ENCODE measurements around the gene CTRB1.
"Not testable (repeated sequence)": the region's sequence is repeated elsewhere in the genome, so short reads cannot be mapped to it uniquely, and the experiment has no call there.

The CTRB1 gene

DNA sequence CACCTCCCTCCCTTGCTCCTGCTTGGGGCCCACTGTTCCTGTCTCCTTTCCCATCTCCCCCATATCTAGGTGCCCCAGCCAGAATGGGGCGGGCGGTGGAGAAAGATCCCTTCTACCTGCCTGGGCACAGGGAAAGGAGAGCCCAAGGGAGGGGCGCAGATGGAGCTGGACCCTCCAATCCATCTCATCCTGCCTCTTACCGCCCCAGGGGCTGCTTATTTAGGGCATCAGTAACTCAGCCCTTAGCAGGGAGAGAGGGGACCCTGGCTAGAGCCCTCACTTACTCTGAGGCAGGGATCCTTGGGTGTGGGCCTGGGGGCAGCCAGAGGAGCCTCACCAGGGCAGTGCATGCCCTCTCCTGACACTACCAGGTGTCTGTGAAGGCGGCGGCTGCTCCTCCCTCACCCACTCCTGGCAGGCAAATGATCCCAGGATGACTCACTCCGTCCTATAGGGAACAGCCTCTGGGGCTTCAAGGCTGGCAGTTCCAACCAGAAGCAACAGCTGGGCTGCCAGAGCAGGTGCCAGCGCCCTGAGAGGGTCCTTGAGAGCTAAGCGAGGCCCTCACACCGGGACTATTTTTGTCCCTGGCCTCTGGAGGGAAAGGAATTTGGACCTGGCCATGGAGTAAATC, 49.0 kb downstream of the CTRB1 start:
- DNase-seq (ENCODE audit: low read depth in 1 of 2, low spot score in 1 of 2), result no peak

DNA sequence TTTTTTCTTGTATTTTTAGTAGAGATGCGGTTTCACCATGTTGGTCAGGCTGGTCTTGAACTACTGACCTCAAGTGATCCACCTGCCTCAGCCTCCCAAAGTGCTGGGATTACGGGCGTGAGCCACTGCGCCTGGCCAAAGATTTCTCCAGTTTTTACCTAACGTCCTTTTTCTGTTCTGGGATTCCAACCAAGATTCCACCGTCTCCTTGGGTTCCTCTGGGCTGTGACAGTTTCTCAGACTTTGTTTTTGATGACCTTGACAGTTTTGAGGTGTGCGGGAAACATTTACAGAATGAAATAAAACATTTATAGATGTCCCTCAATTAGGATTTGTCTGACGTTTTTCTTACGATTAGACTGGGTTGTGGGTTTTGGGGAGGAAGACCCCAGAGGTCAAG, 50.6 kb downstream of the CTRB1 start:
- DNase-seq (ENCODE audit: low read depth in 1 of 2, low spot score in 1 of 2), result not testable (repeated sequence)

DNA sequence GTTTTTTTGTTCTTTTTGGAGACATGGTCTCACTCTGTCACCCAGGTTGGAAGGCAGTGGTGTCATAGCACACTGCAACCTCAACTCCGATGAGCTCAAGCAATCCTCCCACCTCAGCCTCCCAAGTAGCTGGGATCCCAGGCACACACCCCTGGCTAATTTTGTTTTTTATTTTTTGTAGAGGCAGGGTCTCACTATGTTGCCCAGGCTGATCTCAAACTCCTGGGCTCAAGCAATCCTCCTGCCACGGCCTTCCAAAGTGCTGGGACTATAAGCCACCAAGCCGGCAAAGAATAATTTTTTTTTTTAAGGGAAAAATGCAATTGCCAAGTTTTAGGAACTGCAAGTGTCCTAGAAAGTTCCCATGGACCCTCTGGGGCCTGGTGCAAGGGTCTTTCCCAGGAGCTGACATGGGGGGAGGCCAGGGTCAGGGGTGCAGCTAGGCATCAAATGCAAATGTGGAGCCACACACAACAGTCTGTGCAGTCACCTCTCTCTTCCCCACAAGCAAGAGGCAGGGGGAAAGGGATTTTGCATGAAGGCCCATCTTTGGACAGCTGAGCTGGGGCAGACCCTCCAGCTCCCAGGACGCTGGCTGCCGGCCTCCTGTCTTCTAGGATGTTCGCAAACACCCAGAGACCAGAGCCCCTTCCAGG, 52.8 kb downstream of the CTRB1 start:
- no peak for DNase-seq (ENCODE audit: low read depth in 1 of 2, low spot score in 1 of 2)

GRCh38 chr16:75272097-75272551, 53.3 kb downstream of the CTRB1 start:
- no peak for DNase-seq (ENCODE audit: low read depth in 1 of 2, low spot score in 1 of 2)

GRCh38 chr16:75272629-75273028, 53.8 kb downstream of the CTRB1 start:
- not testable (repeated sequence) for DNase-seq (ENCODE audit: low read depth in 1 of 2, low spot score in 1 of 2)

- DNase-seq (ENCODE audit: low read depth in 1 of 2, low spot score in 1 of 2), result no peak
Measured at GRCh38 chr16:75273054-75273925, 54.5 kb downstream of the CTRB1 start.

Measured in activated T-helper 1 cell treated with anti-CD3 and anti-CD28 coated beads, Interleukin-2, amount 50 U/mL, for 16 hours (primary cell).